ENCODE results near the gene PER3.

DNA sequence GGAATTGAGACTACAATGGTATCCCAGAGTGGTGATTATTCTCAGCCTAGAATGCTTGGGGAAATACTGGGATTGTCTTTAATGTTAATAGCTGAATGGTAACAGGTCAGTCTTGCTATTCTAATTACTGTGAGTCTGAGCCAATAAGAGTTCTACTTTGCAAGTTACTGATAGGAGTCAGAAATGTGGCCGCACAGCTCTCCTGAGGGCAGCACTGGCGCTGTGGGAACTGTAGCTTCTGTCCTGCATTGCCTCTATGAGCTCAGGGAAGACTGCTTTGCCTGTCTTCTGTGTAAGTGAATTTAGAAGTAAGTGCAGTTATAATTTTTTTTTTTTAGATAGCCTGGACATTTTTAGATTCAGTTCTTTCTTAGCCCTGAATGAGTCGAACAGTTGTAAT, 23.0 kb upstream of the PER3 start:
- TF ChIP-seq, protein P1, sequence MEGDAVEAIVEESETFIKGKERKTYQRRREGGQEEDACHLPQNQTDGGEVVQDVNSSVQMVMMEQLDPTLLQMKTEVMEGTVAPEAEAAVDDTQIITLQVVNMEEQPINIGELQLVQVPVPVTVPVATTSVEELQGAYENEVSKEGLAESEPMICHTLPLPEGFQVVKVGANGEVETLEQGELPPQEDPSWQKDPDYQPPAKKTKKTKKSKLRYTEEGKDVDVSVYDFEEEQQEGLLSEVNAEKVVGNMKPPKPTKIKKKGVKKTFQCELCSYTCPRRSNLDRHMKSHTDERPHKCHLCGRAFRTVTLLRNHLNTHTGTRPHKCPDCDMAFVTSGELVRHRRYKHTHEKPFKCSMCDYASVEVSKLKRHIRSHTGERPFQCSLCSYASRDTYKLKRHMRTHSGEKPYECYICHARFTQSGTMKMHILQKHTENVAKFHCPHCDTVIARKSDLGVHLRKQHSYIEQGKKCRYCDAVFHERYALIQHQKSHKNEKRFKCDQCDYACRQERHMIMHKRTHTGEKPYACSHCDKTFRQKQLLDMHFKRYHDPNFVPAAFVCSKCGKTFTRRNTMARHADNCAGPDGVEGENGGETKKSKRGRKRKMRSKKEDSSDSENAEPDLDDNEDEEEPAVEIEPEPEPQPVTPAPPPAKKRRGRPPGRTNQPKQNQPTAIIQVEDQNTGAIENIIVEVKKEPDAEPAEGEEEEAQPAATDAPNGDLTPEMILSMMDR (conservative IDR thresholded peaks at IDR 0.05; ENCODE audit: low read depth, low read length) = no peak
- TF ChIP-seq SMC3 (IDR thresholded peaks at IDR 0.05; ENCODE audit: low read depth, low read length) = no peak
- TF ChIP-seq FOS (IDR thresholded peaks at IDR 0.05; ENCODE audit: low read depth, low read length) = no peak
- no peak for TF ChIP-seq MAFK (IDR thresholded peaks at IDR 0.05; ENCODE audit: low read depth, low read length)
